ENCODE measurements around the gene CASTOR1.
"Not testable (repeated sequence)": the region's sequence is repeated elsewhere in the genome, so short reads cannot be mapped to it uniquely, and the experiment has no call there.

Gene CASTOR1

DNA sequence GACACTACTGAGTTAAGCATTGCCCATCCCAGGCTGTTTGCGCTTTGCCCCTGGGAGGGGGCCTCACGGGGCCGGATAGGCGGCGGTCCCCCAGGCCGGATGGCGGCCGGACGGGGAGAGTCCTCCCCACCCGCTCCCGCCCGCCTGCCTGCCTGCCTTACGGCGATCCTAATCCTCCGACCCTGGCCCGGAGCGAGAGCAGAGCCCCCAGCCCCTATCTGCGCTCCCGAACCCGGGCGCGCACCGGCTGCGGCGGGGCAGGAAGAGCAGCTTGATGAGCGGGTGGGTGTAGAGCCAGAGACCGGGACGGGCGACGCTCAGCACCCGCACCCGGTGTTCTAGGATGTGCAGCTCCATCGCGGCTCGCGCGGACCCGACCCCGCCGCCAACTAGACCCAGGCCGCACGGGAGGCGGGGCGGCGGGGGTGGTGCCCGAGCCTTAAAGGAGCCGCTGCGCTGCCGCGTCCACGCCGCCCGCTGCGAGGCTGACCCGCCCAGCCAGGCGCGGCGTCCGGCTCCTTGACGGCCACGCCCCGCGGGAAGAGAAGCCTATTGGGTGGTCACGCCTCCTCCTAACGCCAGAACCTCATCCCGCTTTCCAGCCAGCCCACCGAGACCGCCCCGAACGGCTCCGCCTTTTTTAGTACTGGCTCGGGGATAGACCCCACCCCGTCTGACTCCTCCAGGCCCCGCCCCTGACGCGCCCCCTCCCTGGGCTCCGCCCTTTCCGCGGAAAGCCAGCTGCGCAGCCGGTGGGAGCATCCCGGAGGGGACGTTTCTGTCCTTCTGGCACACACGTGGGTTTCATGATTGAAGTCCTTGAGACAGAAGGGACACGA is at the start of gene CASTOR1:
Gene CASTOR1 (minus strand): TSS at position 365 of the 839 bp plus-strand sequence. CDS start 8 bp downstream, at position 357.
- peak; percentile 99 for DNase-seq (ENCODE audit: low spot score)

DNA sequence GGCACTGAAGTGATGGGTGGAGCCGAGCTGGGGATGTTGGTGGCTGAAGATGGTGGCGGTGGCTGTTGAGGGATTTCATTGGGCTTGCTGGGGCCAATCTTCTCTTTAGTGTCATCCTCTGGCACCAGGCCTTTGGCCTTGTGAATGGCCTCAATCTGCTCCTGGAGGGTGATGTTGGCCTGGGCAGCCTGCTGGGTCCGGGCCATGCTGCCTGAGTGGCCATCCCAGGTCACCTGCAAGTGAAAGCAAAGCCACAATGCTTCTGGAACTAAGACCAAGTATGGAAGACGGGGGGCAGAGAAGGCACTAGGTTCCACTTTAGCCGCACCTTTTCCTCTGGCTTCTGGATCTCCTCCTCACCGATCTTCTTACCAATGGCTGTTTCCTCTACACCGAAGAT is 49.5 kb upstream of the CASTOR1 start:
- no peak for DNase-seq (ENCODE audit: low spot score)

DNA sequence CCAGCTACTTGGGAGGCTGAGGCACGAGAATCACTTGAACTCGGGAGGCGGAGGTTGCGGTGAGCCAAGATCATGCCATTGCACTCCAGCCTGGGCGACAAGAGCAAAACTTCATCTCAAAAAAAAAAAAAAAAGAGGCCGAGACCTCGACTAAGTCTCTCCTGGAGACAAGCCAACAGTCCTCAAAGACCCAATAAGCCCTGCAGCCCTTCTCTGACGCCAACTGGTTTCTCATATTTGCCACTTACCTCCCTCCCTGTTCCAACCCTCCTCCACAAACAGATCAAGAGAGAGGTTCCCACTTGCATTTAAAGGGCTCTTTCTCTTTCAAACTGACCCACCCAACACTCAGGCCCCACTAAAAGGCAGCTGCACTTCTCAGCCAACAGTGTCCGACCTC is 49.0 kb upstream of the CASTOR1 start:
- DNase-seq (ENCODE audit: low spot score) = not testable (repeated sequence)

GRCh38 chr22:30337461-30337778 is 48.1 kb upstream of the CASTOR1 start:
- no peak for DNase-seq (ENCODE audit: low spot score)

DNA sequence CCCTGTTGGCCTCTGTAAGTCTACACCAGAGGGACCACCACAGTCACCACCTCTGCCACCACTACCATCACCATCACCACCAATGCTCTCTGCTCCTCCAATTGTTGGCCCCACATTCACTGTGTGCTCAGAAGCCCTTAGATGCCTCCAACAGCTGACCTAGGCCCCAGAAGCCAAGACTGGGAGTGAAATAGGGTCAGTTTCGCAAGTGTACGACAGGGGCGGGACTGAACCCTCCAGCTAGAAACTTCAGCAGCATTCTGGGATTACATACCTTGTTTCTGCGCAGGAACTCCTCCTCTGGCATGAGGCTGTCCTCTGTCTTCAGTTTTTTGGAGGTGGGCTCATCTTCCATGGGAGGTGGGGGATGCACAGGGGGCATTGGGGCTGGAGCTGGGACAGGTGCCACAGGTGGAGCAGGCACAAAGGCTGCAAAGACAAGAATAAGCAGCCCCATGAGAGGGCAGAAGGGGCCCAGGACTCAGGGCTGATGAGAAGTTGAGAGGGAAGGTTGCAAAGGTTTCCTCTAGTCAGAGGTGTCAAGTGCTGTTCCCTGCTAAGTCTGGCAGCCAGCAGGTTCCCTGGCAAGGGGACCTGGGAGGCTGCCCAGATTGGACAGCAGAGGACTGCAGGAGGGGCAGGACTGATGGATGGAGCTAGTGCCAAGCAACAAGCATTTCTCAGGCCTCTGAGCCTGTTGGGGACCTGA is 47.6 kb upstream of the CASTOR1 start:
- DNase-seq (ENCODE audit: low spot score) = no peak

DNA sequence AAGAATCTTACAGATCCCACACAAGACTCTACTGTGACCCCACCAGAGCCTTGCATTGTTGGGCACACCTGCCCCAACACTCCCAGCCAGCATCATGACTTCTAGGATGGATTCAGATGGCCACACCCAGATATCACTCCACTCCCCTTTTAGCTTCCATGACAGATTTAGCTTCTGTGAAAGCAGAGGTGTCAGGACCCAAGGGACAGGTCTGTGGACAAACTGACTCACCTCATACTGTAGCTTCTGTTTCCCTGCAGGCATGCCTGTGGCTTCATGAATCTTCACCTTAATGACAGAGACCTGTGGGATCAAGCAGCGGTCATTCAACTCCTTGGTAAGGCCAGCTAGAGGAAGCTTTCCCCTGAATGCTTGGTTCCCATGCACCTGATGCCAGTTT is 45.9 kb upstream of the CASTOR1 start:
- no peak for DNase-seq (ENCODE audit: low spot score)

- no peak for DNase-seq (ENCODE audit: low spot score)
Observed at GRCh38 chr22:30334646-30335045, 45.3 kb upstream of the CASTOR1 start.

GRCh38 chr22:30333707-30334087 is 44.4 kb upstream of the CASTOR1 start:
- DNase-seq (ENCODE audit: low spot score) = no peak

DNA sequence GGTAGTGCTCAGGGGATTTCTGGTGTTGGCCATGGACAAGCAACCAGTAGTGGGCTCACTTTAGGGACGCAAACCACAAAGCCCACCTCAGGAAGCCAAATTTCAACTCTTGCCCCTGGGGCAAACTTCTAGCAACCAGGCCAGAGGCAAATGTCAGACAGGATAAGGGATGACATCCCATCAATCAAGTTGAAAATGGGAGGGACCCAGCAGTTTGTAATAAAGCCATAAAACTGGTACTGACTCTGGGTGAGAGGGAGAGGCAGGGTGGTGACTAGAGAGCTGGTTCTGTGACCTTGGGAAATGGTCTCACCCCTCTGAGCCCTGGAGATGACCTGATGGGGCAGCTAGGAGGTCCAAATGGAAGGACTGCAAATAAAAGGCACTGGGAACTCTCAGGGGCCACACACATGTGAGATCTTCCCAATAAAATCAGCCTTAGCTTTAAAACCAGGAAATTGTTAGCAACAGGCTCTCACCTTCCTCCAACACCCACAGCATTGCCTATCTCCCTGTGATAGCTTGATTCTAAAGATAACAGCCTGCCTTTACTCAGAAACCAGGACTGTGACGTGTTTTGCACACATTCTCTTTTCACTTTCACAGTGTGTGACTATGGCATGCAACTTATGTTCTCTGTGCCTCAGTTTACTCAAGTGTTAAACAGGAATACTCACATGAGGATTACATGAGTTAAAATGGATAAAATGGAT is 43.8 kb upstream of the CASTOR1 start:
- no peak for DNase-seq (ENCODE audit: low spot score)

DNA sequence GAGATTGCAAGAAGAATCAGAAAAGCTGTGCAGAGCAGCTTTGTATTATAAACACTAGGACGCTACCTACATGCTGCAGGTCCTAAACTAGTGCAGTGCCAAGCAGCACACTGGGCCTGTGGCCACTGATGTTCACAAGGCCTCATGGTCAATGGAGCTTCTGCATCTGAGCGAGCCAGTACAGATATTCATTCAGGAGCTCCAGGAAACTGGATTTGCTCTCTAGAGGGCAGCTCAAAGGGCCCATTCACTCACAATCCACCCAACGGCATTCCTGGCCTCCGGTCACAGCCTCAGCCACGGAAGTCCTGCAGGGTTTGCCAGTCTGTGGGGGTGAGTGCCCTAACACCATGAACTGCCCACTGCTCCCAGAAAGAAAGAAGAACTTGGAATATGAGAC is 43.2 kb upstream of the CASTOR1 start:
- no peak for DNase-seq (ENCODE audit: low spot score)

GRCh38 chr22:30328466-30329049 is 39.3 kb upstream of the CASTOR1 start:
- DNase-seq (ENCODE audit: low spot score) = no peak

GRCh38 chr22:30327864-30328345 is 38.6 kb upstream of the CASTOR1 start:
- peak; percentile 58 for DNase-seq (ENCODE audit: low spot score)

DNA sequence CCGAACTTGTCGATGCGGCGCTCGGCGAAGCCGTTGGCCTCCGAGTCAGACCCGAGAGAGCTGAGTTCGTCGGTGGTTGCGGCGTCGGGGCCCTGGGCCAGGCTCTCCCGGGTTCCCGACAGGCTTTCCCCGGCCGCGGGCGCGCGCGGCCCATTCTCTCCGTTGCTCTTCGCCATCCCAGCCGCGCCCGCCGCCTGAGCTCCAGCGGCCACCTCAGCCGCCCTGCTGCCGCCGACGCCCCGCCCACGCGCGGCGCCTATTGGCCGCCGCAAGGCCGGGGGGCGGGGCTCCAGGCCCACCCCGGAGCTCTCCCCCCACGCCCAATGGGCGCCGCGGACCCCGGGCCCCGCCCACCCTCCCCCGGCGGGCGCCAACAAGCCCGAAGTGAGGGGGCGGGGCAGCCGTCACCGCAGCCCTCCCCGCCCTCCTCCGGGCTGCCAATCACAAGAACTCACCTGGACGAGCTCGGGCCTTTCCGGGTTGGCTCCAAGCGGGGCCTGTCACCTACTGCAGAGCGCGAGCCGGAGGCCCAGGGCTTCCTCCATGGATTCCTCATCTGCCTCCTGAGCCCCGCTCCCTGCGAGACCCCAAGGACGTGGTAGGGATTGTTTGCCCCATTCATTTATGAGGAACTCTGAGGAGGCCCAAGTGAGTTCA is 37.5 kb upstream of the CASTOR1 start, which contains the start of gene TBC1D10A:
Gene TBC1D10A (minus strand): TSS at position 236 of the 657 bp plus-strand sequence. CDS start 60 bp downstream, at position 176.
- DNase-seq (ENCODE audit: low spot score) = peak; percentile 97

GRCh38 chr22:30326255-30326705 is 37.0 kb upstream of the CASTOR1 start:
- peak; percentile 59 for DNase-seq (ENCODE audit: low spot score)

- DNase-seq (ENCODE audit: low spot score) = no peak
Observed at GRCh38 chr22:30325724-30326254, 36.5 kb upstream of the CASTOR1 start.

DNA sequence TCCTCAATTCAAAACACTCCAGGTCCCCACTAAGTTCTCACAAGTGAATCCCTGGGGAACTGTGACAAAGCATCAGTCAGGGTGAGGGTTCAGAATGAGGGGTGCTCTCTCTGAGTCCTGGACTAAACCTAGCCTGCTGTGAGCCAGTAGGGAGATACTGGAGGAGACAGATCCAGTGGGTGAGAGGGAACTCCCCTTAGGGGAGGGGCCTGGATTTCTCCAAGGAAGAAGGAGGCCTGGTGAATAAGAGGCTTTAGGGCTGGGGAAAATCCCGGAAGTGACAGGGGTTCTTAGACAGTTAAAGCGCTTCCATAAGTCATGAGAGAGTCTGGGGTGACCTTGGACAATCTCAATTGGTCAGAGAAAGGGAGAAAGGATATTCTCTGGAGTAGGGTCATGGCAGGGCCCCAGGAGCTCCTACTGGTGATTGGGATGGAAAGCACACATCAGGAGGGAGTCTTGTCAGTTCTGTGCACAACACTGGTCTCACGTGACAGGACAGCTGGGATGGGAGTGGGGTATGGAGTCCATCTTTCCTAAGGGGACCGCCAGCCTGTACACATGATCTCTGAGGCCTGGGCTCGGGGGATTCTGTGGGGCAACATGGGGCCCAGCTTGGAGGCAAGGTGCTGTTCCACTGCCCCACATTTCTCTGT is 35.9 kb upstream of the CASTOR1 start:
- DNase-seq (ENCODE audit: low spot score) = no peak

- no peak for DNase-seq (ENCODE audit: low spot score)
Observed at GRCh38 chr22:30324014-30324730, 34.9 kb upstream of the CASTOR1 start.

GRCh38 chr22:30323246-30323645 is 33.9 kb upstream of the CASTOR1 start:
- no peak for DNase-seq (ENCODE audit: low spot score)

DNA sequence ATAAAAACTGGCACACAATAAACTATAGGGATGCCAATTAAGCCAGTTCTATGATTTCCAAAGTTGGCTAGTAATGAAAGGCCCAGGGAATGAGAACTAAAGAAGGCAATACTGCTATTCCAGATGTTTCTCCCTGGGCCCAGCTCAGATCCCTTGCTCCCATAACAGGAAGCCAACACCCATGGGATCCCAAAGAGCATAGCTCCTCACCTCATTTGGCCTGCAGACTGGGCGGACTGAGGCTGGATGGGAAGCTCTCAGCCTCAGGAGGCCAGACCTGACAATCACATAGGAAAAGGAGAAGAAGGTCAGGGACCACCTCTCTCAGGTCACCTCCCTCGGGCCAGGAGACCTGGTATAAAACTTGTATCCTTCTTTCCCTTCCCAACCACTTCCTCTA is 32.2 kb upstream of the CASTOR1 start:
- DNase-seq (ENCODE audit: low spot score) = no peak

DNA sequence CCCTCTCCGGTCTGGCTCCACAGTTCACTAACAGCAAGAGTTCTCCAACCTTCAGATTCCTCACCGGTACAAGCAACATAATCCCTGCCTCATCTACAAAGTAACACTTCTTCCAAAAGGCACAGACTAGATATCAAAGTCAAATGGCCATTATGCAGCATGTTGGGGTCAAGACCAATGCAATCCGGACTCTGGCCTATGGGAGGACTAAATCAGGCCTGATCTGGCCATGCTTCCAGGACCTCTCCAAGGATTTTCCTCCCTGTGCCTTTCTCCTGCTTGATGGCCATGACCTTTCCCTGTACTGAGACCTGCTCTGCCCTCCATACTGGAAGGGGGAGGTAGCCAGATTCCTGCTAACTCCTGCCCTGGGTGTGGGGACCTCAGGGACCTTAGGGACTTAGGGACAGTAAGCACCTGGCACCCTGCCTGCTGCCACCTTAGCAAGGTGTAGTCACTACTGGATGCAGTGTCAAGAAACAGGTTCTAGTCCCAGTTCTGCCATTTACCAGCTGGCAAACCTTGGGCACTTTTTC is 30.8 kb upstream of the CASTOR1 start:
- no peak for DNase-seq (ENCODE audit: low spot score)

Data from HuH-7 (cell line).